Epithelial cell of proximal tubule (primary cell): ENCODE measurements around the gene PAK1. TPM values are rescaled to one million over a fixed set of nuclear protein-coding genes. Genes with fewer than 3 reads are reported as not detected.

Experiments
- DNase-seq: peaks from one replicate; pipeline ENCODE4 v3.0.0-alpha.2; 2011; ENCODE audit warnings: low read depth
- H3K4me3 ChIP-seq: 2 replicates; pipeline ENCODE4 v1.5.1; 2011; ENCODE audit warnings: low read depth, mild to moderate bottlenecking, low read length
- CTCF ChIP-seq: conservative IDR thresholded peaks from 2 replicates; pipeline ENCODE4 v1.5.1; 2012; ENCODE audit warnings: low read depth, mild to moderate bottlenecking, low read length
- total RNA-seq: library from RNA; depleted of rRNA; stranded (reverse); fragments of >200 nt; gene quantifications from 2 replicates; pipeline ENCODE4 v1.2.3, GENCODE V29; 2015

PAK1 gene
- total RNA-seq, 1 donor from 2014 or later: 38.8 TPM

- TF ChIP-seq CTCF: no peak
- H3K4me3 ChIP-seq: no peak overlapping the region
- DNase-seq: no peak
These were observed 91.9 kb downstream of the PAK1 start for GRCh38 chr11:77381729-77382665.

GRCh38 chr11:77379934-77380333 is 94.0 kb downstream of the PAK1 start:
- no peak for TF ChIP-seq CTCF
- no peak overlapping the region for H3K4me3 ChIP-seq
- DNase-seq: no peak

- TF ChIP-seq CTCF: no peak
- DNase-seq: no peak
- H3K4me3 ChIP-seq: no peak overlapping the region
These were observed 94.6 kb downstream of the PAK1 start for GRCh38 chr11:77379253-77379652.

- no peak overlapping the region for H3K4me3 ChIP-seq
- no peak for TF ChIP-seq CTCF
- no peak for DNase-seq
These were observed 96.2 kb downstream of the PAK1 start for GRCh38 chr11:77377734-77378133.

GRCh38 chr11:77375107-77375506 is 98.8 kb downstream of the PAK1 start:
- no peak for DNase-seq
- H3K4me3 ChIP-seq: no peak overlapping the region
- no peak for TF ChIP-seq CTCF

GRCh38 chr11:77374611-77375031 is 99.3 kb downstream of the PAK1 start:
- no peak for DNase-seq

More at GRCh38 chr11:77374611-77375031, 99.3 kb downstream of the PAK1 start:
- no peak for TF ChIP-seq CTCF
- H3K4me3 ChIP-seq: no peak overlapping the region
